GM03348 (cell line): ENCODE data around the gene DCTD.

Experiments used
- DNase-seq: peaks from one replicate; pipeline ENCODE4 v3.0.0; 2012; ENCODE audit warnings: low spot score

The DCTD gene

GRCh38 chr4:182872886-182873285, 44.3 kb downstream of the DCTD start:
- no peak for DNase-seq

GRCh38 chr4:182871616-182872015, 45.6 kb downstream of the DCTD start:
- DNase-seq, result no peak

DNA sequence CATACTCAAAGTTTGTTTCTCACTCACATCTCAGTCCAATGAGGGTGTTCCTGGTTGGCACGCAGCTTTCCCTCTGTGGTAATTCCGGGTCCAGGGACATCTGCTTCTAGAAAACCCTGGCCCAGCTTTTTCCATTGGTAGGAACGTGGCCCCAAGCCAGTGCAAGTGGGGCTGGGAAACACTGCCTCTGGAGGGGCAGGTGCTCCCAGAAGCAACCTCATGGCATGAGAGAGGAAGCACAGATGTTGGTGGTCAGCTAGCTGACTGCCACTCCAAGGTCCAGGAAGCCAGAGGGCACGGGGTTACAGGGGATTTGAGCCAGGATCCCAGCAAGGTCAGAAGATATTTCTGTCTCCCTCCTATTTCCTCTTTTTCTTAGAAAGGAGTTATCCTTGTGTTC, 47.5 kb downstream of the DCTD start:
- no peak for DNase-seq

DNA sequence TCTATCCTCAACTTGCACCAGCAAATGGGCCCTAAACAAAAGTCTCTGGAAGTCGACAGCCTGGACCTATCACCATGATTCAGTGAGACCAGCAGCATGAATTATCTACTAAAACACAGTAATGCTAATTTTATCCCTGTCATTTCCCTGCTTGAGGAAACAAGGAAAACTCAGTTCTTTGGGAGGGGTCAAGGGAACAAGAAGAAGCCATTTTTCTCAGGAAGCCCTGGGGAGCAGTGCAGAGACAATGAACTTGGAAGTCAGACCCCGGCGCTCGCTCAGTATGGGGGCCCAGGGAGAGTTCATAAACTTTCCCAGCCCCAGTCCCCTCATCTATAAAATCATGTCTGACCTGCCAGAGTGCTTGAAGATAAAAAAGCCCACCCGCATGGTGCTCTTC, 50.4 kb downstream of the DCTD start:
- no peak for DNase-seq

- DNase-seq, result no peak
Observed at GRCh38 chr4:182863501-182863900, 53.7 kb downstream of the DCTD start.

DNA sequence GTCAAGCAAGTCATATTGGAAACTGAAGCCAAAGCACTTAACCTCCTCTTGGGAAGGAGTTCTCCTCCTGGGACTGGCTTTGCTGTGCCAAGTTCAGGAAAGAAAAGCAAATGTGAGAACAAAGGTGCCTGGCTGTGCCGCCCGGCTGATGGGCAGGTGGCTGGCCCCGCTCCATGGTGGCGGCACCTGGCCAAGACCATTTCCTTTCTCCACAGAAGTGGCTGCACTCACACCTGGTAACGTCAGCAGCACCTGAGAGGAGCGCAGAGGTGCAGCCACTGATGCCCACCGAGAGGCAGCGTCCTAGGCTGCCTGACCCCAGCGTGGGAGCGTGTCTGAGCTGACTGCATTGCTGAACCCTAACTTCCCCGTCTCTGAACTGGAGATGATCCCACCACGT, 54.3 kb downstream of the DCTD start:
- DNase-seq, result no peak

- no peak for DNase-seq
Observed at GRCh38 chr4:182862141-182862875, 54.9 kb downstream of the DCTD start.

GRCh38 chr4:182861346-182861745, 55.8 kb downstream of the DCTD start:
- no peak for DNase-seq

- no peak for DNase-seq
Observed at GRCh38 chr4:182859730-182860129, 57.5 kb downstream of the DCTD start.

DNA sequence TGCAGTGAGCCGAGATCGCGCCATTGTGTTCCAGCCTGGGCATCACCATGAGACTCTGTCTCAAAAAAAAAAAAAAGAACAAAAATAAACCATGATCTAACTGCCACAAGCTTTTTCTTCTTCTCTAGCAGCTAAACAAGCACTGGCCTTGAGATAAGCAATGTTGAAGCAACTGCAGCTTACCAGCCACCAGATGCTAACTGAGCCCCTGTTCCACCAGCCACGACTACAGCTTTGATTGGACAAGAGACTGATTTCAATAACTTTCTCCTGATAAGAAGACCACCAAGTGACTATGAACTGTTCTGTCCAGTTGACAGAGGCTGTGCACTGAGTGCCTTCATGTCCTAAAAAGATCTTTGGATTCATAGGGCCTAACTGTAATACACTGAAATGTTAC, 58.5 kb downstream of the DCTD start:
- DNase-seq, result no peak

- DNase-seq, result no peak
Observed at GRCh38 chr4:182856862-182857261, 60.3 kb downstream of the DCTD start.

GRCh38 chr4:182855877-182856276, 61.3 kb downstream of the DCTD start:
- no peak for DNase-seq

GRCh38 chr4:182855312-182855711, 61.9 kb downstream of the DCTD start:
- DNase-seq, result no peak

DNA sequence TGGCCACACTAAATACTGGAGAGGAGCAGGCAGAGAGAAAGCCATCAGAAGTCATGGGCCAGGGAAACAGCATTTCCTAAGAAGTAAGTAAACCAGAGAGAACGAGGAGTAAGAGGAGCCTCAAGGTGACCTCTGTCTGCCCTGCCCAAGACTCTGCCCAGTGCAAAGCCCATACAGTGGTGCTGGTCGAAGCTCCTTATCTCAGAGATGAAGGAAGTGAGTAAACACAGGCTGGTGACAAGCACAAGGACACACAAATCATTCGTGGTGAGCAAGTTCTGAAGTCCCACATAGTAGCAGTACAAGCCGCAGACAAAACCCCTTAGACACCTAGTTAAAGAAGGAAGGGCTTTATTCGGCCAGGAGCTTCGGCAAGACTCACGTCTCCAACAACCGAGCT, 62.7 kb downstream of the DCTD start:
- DNase-seq, result no peak

DNA sequence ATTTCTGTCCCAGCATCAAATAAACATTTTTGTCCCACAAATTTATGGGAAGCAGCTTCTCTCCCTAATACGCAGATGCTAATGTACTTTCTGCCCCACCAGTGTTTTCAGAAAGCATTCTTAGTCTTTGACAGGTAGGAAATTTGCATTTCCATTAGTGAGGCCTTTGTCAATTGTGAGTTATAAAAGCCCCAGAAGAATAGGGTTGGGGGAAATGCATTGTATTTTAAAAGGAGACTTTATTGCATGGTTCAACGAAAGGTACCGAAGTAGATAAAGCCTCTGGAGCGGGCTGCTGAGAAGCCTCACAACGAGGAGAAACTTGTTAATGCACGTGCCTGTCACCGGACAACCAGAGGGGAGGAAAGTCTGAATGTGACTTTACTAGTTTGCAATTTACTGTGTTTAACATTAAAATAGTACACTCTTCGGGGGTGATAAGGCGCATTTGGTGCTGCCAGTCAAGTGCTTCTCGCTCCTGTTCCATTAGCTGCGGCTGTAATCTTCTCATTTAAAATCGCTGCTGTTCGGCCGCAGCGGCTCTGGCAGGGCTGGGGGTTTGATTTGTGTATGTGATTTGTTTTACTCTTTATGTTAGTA, 63.4 kb downstream of the DCTD start:
- no peak for DNase-seq

DNA sequence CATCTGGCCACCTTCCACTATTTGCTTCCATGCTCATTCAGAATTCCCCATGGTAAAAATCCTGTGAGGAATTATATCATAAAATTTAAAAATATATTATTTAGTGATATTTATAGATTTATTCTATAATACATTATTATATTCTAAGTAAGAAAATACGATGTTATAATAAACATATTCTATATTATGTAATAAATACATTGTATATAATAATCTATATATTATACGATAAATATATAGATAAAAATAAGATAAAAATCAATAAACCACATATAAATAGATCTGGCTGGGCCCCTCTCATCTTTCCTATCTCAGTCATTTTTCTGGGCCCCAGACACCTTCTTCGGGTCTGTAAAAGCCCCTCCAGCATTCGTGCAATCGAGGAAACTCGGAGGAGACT, 68.5 kb downstream of the DCTD start:
- no peak for DNase-seq

- DNase-seq, result no peak
Observed at GRCh38 chr4:182847576-182848450, 69.4 kb downstream of the DCTD start.

- no peak for DNase-seq
Observed at GRCh38 chr4:182846036-182846435, 71.2 kb downstream of the DCTD start.

DNA sequence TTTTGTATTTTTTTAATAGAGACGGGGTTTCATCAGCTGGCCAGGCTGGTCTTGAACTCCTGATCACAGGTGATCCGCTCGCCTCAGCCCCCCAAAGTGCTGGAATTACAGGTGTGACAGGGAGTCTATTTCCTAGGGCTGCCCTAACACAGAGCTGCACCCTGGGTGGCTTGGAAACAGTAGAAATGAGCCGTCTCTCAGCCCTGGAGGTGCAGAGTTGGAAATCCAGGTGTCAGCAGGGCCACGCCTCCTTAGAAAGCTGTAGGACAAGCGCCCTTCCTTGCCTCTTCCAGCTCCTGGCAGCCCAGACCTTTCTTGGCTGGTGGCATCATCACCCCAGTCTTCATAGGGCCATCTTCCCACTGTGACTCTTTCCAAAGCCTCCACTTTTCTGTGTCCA, 71.6 kb downstream of the DCTD start:
- DNase-seq, result no peak

DNA sequence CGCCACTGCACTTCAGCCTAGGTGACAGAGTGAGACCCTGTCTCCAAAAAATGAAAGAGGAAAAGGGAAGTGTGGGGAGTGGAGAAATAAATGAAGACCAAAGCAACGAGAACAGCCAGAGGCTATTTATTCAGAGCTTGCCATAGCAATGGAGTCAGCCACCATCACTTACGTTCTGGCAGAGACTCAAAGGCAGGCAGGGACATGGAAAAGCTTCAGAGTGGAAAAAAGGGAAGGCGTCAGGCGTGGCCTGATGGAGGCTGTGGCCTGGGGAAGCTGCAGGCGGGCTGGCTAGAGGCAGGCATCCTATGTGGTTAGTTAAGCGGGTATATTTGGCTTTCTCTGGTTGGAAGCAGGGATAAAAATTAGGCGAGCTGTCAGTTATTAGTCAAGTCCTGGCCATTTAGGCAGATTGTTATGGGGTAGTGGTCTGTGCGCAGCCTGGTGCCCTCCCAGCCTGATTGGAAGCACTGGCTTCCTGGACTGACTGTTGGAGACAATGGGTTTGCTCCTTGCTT, 73.3 kb downstream of the DCTD start:
- no peak for DNase-seq

GRCh38 chr4:182842759-182843390, 74.3 kb downstream of the DCTD start:
- DNase-seq, result no peak

DNA sequence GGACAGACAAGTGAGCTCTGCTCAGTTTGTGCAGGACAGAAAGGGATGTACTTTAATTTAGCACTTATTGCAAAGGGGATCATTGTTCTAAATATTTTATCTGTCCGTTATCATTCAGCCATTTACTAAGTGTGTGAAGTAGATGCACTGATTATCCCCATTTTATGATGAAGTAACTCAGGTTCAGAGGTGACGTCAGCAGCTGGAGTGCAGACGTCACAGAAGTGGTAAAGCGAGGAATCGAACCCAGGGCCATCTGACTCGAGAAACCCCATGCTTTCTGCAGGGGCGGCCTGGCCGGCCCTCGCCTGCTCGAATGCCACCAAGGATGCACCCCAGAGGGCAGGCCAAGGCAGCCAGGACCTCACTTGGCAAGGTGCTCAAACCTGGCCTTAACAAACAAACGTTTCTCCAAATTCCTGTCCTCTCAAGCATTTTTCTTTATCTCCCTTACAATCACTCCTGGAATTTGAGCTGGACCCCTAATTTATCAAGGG, 75.0 kb downstream of the DCTD start:
- DNase-seq, result no peak
